GM23338 (cell line): ENCODE measurements around the gene AP2B1.
A peak's percentile ranks its signal among the peaks of the same experiment; 100 is the strongest.

ENCODE experiments used
- CREB1 ChIP-seq: fragments of 250-450 bp; sonication (Bioruptor Pico); IDR thresholded peaks from 2 replicates; pipeline ENCODE4 v1.5.0; 2020; ENCODE audit warnings: low read depth, mild to moderate bottlenecking, moderate library complexity
- EZH2 ChIP-seq: fragments of 200-600 bp; sonication (generic); IDR thresholded peaks from one replicate; pipeline ENCODE4 v1.8.0; 2017; ENCODE audit warnings: antibody characterized with exemption, mild to moderate bottlenecking, low read depth; ENCODE audit not compliant: unreplicated experiment
- EZH2phosphoT487 ChIP-seq: fragments of 200-600 bp; sonication (generic); IDR thresholded peaks from one replicate; pipeline ENCODE4 v1.8.1; 2018; ENCODE audit warnings: antibody characterized with exemption; ENCODE audit not compliant: unreplicated experiment
- JUNB ChIP-seq: IDR thresholded peaks from one replicate; pipeline ENCODE4 v1.6.1; 2016; ENCODE audit warnings: antibody characterized with exemption; ENCODE audit not compliant: unreplicated experiment
- POLR2AphosphoS5 ChIP-seq: IDR thresholded peaks from 2 replicates; pipeline ENCODE4 v1.6.1; 2016; ENCODE audit warnings: antibody characterized with exemption, low read depth
- TF ChIP-seq, protein P1 (sequence below), 2 experiments: fragments of 200-600 bp in 1 of 2; sonication (generic) in 1 of 2; conservative IDR thresholded peaks; 2 replicates each; pipeline versions ENCODE4 v1.5.1 to v1.6.1; 2016 to 2017; ENCODE audit warnings: antibody characterized with exemption in 2 of 2, low read depth in 2 of 2, mild to moderate bottlenecking in 2 of 2, moderate library complexity in 1 of 2
- TF ChIP-seq, protein P2 (sequence below): IDR thresholded peaks from one replicate; pipeline ENCODE4 v1.6.1; 2018; ENCODE audit warnings: antibody characterized with exemption; ENCODE audit not compliant: unreplicated experiment

DNA sequence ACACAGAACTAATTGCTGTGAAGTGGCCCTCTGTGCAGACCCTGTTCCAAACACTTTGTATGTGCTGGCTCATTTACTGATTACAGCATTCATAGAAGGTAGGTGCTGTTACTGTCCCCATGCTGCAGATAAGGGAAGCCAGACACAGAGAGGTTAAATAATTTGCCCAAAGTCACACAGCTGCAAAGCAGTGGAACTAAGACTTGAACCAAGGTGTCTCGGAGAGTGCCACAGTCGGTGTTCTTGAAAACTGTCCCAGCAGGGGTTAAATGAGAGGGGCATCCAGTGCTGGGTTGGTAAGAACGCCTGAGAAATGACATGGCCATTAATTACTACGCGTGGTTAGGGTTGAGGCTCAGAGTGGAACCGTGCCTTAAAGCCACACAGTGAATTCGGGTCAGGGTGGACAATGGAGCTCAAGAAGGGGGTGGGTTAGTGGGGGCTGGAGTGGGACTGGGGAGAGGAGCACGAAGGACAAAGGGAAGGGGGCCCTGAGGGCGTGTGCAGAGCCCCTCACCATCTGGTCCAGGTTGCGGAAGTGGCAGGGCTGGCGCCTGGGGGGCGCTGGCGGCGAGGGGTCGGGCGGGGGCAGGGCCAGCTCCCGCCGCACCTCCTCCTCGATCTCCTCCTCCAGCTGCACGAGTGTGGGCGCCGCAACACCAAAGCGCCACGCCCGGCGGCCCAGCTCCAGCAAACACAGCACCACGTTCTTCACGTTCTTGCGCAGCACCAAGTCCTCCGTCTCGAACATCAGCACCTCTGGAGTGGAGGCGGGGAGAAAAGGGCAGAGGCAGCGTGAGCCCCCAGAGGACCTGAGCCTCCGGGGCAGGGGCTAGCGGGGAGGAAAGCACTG, 162.7 kb downstream of the AP2B1 start:
- no peak for TF ChIP-seq POLR2AphosphoS5
- TF ChIP-seq, protein P1, sequence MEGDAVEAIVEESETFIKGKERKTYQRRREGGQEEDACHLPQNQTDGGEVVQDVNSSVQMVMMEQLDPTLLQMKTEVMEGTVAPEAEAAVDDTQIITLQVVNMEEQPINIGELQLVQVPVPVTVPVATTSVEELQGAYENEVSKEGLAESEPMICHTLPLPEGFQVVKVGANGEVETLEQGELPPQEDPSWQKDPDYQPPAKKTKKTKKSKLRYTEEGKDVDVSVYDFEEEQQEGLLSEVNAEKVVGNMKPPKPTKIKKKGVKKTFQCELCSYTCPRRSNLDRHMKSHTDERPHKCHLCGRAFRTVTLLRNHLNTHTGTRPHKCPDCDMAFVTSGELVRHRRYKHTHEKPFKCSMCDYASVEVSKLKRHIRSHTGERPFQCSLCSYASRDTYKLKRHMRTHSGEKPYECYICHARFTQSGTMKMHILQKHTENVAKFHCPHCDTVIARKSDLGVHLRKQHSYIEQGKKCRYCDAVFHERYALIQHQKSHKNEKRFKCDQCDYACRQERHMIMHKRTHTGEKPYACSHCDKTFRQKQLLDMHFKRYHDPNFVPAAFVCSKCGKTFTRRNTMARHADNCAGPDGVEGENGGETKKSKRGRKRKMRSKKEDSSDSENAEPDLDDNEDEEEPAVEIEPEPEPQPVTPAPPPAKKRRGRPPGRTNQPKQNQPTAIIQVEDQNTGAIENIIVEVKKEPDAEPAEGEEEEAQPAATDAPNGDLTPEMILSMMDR (conservative IDR thresholded peaks at IDR 0.05; ENCODE audit: low read depth in 2 of 2), result peak in 1 of 2 experiments; percentile 24; a peak in 3 of 4 replicates
- no peak for TF ChIP-seq CREB1 (CRISPR knock-in tag)
- TF ChIP-seq EZH2, result no peak
- TF ChIP-seq, protein P2, sequence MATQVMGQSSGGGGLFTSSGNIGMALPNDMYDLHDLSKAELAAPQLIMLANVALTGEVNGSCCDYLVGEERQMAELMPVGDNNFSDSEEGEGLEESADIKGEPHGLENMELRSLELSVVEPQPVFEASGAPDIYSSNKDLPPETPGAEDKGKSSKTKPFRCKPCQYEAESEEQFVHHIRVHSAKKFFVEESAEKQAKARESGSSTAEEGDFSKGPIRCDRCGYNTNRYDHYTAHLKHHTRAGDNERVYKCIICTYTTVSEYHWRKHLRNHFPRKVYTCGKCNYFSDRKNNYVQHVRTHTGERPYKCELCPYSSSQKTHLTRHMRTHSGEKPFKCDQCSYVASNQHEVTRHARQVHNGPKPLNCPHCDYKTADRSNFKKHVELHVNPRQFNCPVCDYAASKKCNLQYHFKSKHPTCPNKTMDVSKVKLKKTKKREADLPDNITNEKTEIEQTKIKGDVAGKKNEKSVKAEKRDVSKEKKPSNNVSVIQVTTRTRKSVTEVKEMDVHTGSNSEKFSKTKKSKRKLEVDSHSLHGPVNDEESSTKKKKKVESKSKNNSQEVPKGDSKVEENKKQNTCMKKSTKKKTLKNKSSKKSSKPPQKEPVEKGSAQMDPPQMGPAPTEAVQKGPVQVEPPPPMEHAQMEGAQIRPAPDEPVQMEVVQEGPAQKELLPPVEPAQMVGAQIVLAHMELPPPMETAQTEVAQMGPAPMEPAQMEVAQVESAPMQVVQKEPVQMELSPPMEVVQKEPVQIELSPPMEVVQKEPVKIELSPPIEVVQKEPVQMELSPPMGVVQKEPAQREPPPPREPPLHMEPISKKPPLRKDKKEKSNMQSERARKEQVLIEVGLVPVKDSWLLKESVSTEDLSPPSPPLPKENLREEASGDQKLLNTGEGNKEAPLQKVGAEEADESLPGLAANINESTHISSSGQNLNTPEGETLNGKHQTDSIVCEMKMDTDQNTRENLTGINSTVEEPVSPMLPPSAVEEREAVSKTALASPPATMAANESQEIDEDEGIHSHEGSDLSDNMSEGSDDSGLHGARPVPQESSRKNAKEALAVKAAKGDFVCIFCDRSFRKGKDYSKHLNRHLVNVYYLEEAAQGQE, result no peak
- no peak for TF ChIP-seq EZH2phosphoT487
- TF ChIP-seq JUNB, result no peak
